GM20431 (cell line): ENCODE measurements around the gene PHOSPHO1.

ENCODE experiments used
- in situ Hi-C: fragments of 300-500 bp; cut with MseI, MboI; formaldehyde crosslinking; loops from one replicate; pipeline ENCODE4 v1.15.0; 2020; ENCODE audit warnings: low sequenced_read_pairs; ENCODE audit not compliant: unreplicated experiment

Gene PHOSPHO1

GRCh38 chr17:49223517-49224197, 6.9 kb downstream of the PHOSPHO1 start:
- in situ Hi-C loops, result no loop called here

DNA sequence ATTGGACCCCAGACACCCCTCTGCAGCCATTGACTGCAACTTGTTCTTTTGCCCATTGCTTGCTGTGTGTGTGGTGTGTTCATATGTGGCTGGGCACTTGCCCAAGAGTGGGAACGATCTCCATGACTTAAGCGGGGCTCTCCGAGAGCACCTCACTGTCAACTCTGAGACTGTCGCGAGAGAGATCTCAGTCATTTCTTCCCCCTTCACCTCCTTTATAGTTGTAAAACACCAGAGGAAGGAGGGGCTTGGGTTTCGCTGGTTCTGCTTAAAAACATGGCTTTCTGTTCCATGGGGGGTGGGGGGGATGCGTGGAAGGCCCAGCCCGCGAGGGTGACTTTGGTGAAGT, 7.4 kb downstream of the PHOSPHO1 start:
- in situ Hi-C loops, result no loop called here

GRCh38 chr17:49219987-49220386, 10.6 kb downstream of the PHOSPHO1 start:
- in situ Hi-C loops, result no loop called here

GRCh38 chr17:49218941-49219913, 11.4 kb downstream of the PHOSPHO1 start:
- in situ Hi-C loops, result no loop called here

DNA sequence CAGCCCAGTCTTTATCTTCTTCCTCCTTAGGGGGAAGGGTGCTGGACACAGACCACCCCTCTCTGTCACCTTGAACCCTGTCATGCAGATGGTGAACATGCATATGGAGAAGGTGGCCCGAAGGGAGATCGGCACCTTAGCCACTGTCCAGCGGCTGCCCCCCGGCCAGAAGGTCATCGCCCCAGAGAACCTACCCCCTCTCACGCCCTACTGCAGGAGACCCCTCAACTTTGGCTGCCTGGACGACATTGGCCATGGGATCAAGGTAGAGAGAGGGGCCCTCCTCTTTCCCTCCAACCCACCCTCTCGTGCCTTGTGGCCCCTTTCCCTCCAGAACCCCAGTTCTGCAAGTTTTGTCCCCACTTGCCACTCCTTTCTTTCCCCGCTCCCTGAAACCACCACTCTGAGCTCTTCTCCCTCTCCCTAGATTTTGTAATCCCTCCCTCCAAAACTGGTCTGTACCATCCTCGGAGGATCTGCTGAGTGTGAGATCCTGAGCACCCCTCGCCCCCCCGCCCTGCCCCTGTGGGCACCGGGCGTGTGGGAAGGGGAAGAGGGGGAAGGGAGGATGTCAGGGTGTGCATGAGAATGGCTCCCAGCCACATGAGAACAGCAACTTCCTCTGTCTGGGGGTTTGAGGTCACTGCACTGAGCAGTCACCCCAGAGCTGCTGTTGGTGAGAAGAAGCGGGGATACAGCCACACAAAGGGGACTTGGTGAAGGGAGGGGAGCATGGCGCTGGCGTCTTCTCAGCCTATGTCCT, 12.8 kb downstream of the PHOSPHO1 start:
- in situ Hi-C loops, result no loop called here

DNA sequence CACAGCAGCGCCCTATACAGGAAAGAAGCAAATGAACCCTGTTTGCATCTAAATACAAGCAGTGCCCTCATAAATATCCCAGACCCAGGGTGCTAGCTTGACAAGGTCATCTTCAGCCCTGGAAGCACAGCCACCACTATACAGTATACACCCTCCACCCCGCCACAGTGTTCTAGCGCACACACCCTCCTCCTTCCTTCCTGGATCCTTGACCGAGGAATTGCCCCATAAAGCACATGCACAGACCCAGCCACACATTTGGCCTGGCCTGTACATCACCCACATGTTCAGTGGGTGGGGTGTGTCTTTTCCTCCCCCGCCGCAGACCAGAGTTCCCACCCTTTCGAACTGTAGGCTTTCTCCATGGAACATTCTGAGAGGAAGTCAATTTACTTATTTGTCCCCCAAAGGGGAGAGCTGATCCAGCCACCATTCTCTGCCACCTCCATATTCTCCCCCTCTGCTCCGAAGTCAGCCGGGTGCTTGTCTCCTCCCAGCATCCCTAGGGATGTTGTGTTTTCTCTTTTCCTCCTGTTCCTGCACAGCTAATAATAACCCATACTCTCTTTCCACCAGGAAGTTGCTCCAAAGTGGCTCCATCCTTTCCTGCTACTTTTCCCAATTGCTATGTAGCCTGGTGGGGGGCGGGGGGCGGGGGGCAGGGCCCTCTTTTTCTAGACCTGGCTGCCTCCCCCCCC, 13.5 kb downstream of the PHOSPHO1 start:
- in situ Hi-C loops, result no loop called here

DNA sequence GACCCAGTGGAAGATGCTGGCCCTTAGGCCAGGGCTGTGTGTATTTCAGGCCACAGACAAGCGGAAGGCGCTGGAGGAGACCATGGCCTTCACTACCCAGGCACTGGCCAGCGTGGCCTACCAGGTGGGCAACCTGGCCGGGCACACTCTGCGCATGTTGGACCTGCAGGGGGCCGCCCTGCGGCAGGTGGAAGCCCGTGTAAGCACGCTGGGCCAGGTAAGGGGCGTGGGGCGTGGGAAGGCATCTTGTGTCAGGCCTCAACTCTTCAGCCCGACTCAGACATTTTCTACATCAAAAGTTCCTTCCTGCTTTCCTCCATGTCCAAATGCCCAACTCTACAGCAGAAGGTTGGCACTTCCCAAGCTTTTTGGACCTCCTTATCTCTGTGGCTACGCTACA, 14.1 kb downstream of the PHOSPHO1 start:
- in situ Hi-C loops, result no loop called here

DNA sequence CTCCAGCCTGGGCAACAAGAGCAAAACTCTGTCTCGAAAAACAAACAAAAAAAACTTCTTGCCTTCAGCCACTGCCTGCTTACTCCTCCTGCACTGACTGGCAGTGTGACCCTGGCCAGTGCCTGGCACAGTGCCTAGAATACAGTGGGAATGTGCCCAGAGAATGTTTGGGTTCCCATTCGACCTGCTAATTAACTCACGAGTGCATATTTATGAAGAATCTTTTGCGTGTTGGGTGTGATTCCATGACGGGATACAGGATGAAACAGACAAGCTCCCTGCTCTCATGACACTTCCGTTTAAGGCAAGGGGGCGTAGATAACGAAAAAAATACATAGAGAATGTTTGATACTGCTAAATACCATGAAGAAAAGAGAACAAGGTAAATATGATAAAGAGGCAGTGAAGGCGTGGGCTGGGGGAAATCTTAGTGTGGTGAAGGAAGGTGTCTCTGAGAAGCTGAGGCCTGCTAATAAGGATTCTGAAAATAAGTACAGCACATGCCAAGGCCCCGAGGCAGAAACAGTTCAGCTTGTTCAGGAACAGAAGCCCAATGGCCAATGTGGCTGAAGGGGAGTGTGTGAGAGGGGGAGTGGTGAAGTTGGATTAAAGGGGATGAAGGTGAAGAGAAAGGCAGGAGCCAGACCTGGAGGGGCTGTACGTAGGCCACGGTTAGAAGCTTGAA, 15.8 kb downstream of the PHOSPHO1 start:
- in situ Hi-C loops, result no loop called here

GRCh38 chr17:49213847-49214246, 16.7 kb downstream of the PHOSPHO1 start:
- in situ Hi-C loops, result no loop called here

- in situ Hi-C loops, result no loop called here
These were observed 17.2 kb downstream of the PHOSPHO1 start for GRCh38 chr17:49213399-49213798.

DNA sequence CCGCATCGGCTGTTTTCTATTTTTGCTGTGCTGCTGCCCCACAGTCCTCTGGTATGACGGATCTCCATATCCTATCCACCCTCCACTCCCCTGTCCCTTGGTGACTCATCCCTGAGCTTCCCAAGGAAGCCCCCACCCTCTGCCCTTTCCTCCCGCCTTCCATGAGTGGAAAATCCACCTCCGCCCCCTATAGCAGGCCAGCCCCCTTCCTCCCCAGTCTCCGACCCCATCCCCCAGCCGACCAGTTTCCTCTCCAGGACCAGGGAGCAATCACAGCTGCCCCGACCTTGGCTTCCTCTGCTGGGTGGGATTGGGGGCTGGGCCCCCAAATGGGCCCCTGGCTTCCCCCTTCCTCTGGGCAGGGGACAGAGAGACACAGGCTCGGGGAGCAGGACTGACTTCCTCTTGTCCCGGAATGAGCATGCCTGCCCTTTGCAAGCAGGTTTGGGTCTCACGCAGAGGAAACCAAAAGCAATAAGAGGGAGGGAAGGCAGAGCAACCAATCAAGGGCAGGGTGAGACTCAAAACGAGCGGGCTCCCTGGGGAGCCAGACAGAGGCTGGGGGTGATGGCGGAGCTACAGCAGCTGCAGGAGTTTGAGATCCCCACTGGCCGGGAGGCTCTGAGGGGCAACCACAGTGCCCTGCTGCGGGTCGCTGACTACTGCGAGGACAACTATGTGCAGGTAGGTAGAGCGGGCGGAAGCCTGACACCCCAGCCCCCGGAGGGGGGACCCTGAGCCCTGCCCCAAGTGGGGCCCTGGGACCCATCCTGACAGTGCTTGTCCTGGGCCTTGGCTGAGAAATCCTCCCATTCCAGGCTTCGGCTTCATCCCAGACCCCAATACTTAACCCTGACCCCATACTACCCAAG, 20.2 kb downstream of the PHOSPHO1 start, which contains the start of the genes ABI3 and GNGT2:
ABI3 (plus strand) TSS at position 550 of the 872 bp plus-strand sequence; CDS start at position 568, 18 bp downstream.
GNGT2 (minus strand) TSS at position 417 of the 872 bp plus-strand sequence. CDS start 3,152 bp downstream, outside the sequence.
- in situ Hi-C loops, result no loop called here

DNA sequence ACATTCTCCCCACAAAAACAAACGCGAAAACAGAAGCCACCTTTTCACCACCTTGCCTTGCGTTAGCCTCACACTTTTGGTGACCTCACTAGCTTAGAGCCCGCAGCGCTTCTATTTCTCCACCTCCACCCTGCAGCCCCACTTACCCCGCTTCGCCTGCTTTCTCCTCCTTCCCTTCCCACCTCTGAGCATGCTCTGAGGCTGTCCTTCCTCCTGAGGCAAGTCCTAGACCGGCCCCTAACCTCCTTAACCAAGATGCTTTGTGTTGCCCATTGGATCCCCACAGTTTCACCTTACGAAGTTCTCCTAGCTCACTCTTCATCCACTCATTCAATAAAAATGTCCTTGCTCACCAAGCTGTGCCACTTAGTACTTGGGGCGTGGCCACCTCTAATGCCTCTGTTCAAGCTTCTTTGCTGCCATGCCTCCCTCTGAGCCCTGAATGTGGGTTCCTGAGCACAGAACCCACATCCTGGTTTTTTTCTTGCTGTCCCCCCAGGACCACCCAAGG, 21.5 kb downstream of the PHOSPHO1 start:
- in situ Hi-C loops, result no loop called here

GRCh38 chr17:49204516-49204915, 26.1 kb downstream of the PHOSPHO1 start:
- in situ Hi-C loops, result no loop called here

DNA sequence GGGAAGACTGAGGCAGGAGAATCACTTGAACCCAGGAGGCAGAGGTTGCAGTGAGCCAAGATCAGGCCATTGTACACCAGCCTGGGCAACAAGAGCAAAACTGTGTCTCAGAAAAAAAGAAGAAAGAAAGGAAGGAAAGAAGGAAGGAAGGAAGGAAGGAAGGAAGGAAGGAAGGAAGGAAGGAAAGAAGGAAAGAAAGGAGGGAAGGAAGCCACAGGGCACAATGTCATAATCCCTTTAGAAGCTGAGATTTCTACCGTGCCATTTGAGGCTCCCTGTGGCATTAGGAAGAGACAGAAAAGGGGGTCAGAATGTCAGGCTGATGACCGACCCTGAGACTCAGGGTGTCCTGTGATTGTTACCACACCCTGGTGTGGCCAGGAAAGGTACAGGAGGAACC, 26.8 kb downstream of the PHOSPHO1 start:
- in situ Hi-C loops, result no loop called here

- in situ Hi-C loops, result no loop called here
These were observed 29.1 kb downstream of the PHOSPHO1 start for GRCh38 chr17:49201481-49201927.

DNA sequence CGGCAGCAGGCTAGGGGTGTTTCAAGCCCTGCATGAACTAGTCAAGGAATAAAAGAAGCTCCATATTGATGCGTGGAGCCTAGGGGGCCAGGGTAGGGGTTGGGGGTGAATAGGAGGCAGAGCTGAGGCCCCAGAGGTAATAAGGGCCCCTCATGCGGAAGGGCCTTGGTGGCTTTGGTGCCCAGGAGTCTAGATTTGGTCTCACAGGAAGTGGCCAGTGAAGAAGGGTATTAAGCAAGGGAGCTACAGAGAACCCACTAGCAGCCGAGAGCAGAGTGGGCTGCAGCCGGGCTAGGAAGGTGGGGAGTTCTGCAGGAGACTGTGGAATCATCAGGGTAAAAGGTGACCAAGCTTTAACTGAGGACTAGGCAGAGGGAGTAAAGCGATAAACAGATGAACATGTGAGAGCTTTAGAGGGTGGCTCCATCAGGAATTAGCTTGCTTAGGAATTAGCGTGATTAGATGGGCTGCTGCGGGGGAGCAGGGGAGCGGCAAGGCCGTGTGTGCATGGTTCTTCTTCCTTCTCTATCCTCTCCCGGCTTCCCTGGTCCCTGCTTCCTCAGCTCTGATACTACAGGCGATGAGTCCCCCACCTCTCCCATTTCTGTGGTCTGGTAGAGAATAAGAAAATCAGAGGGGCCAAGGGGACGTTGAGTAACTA, 30.0 kb downstream of the PHOSPHO1 start:
- in situ Hi-C loops, result no loop called here

DNA sequence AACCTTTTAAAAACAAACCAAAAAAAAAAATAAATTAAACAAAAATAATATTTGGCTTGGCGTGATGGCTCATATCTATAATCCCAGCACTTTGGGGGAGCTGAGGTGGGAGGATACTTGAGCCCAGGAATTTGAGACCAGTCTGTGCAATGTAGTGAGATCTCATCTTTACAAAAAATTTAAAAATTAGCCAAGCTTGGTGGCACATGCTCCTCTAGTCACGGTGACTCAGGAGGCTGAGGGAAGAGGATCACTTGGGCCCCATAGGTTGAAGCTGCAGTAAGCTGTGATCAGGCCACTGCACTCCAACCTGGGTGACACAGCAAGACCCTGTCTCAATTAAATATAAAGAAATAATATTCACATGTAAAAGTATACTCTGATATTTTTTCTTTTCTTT, 32.4 kb downstream of the PHOSPHO1 start:
- in situ Hi-C loops, result no loop called here
